Measurements from ENCODE around the gene GRIN2D.

DNA sequence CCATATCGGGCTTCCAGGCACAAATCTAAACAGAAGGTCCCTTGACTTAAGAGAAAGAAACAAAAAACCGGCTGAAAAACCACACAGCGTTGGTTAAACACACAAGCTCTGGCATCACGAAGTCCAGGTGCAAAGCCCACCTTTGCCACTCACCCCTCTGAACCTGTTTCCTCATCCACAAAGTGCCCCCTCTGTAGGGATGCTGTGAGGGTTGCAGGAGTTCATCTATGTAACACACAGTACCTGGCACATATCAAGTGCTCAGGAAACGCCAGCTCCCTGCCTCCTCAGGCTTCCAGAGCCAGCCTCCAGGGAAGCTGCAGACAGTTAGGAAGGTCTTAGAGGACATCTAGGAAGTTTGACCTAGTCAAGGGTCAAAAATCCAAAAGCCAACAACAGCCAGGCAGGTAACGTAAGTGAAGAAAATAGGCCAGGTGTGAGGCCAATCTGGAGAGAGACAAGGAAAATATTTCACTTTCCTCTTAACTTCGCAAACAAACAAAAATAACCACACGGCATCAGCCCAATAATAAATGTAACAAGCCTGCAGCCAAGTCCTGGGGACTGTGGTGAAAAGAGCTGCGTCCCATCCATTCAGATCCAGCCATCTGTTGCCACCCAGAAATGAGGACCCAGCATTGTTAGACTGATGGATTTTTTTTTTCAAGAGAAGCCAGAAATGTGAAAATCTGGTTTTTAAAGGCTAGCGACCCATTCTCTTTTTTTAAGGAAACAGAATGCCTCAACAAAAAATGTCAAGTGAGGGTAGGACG, 12.1 kb upstream of the GRIN2D start:
- no peak for TF ChIP-seq POLR2A (IDR thresholded peaks at IDR 0.05)
- TF ChIP-seq, protein P1, sequence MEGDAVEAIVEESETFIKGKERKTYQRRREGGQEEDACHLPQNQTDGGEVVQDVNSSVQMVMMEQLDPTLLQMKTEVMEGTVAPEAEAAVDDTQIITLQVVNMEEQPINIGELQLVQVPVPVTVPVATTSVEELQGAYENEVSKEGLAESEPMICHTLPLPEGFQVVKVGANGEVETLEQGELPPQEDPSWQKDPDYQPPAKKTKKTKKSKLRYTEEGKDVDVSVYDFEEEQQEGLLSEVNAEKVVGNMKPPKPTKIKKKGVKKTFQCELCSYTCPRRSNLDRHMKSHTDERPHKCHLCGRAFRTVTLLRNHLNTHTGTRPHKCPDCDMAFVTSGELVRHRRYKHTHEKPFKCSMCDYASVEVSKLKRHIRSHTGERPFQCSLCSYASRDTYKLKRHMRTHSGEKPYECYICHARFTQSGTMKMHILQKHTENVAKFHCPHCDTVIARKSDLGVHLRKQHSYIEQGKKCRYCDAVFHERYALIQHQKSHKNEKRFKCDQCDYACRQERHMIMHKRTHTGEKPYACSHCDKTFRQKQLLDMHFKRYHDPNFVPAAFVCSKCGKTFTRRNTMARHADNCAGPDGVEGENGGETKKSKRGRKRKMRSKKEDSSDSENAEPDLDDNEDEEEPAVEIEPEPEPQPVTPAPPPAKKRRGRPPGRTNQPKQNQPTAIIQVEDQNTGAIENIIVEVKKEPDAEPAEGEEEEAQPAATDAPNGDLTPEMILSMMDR (IDR thresholded peaks at IDR 0.05): no peak

Measured in gastroesophageal sphincter (tissue), 3 donors.